GM12878 (cell line): ENCODE results near the gene OR7C2. TPM values are rescaled to one million over a fixed set of nuclear protein-coding genes. Genes with fewer than 3 reads are reported as not detected.

Experiments
- CREB1 ChIP-seq: IDR thresholded peaks from 2 replicates; pipeline ENCODE4 v1.6.1; 2012; ENCODE audit warnings: low read depth, mild to moderate bottlenecking, inconsistent platforms
- IKZF2 ChIP-seq, 2 experiments: fragments of 450-650 bp; IDR thresholded peaks; 2 replicates each; pipeline ENCODE4 v1.6.1; 2017; ENCODE audit warnings: mild to moderate bottlenecking in 2 of 2, moderate library complexity in 2 of 2
- polyA plus RNA-seq, 11 experiments: library from polyadenylated mRNA; depleted of rRNA in 4 of 11; unstranded in 6 of 11; stranded (reverse) in 5 of 11; fragments of >200 nt; fragmentation: Nextera tagmentation in 4 of 11; fragmentation: Illumina TruSeq in 1 of 11; extraction: Ambion mirVana in 4 of 11; extraction: Trizol in 1 of 11; gene quantifications; 1 replicate in 1 of 11; 2 replicates in 10 of 11; pipeline versions ENCODE4 v1.2.1 to v1.2.3, GENCODE V29; 2011 to 2016; ENCODE audit warnings: inconsistent platforms in 2 of 11, missing spikeins in 2 of 11, low read depth in 1 of 11
- total RNA-seq, 4 experiments: library from RNA; depleted of rRNA in 3 of 4; stranded (reverse); fragments of >200 nt in 3 of 4; fragmentation: Illumina TruSeq in 1 of 4; extraction: Trizol in 1 of 4; gene quantifications; 2 replicates each; pipeline versions ENCODE4 v1.2.1 to v1.2.3, GENCODE V29; 2013 to 2021
- TF ChIP-seq, protein P1 (sequence below): IDR thresholded peaks from 2 replicates; pipeline ENCODE4 v1.6.1; 2011; ENCODE audit warnings: low read depth, mild to moderate bottlenecking, low read length, moderate library complexity, borderline replicate concordance; ENCODE audit errors: extremely low read depth

OR7C2 gene
- total and polyA plus RNA-seq, 10 of the 15 experiments (the other 5 are each of a cell fraction or from before 2014, with no cell fraction given), result not detected

DNA sequence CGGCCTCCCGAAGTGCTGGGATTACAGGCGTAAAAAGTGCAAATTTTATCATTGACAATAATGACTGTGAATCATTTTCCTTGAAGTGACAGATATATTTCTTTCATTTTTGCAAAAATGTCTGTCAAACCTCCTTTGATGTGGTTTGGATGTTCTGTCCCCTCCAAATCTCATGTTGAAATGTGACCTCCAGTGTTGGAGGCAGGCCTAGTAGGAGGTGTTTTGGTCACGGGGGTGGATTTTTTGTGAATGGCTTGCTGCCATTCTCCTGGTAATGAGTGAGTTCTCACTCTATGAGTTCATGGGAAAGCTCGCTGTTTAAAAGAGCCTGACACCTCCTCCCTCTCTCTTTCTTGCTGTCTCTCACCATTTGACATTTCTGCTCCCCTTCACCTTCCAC, 43.8 kb downstream of the OR7C2 start (continued):
- no peak for TF ChIP-seq IKZF2 (IDR thresholded peaks at IDR 0.05)
- TF ChIP-seq, protein P1, sequence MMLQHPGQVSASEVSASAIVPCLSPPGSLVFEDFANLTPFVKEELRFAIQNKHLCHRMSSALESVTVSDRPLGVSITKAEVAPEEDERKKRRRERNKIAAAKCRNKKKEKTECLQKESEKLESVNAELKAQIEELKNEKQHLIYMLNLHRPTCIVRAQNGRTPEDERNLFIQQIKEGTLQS, result no peak
- TF ChIP-seq CREB1, result no peak

Other genes with a start within 250 kb of the OR7C2 start
Only the 7 nearest of the 9 such genes appear.
- gene OR7A5, start 106.3 kb upstream of the OR7C2 start, total RNA-seq (2014; rRNA removed), result not detected in 2 replicates
- gene OR7A5, start 106.3 kb upstream of the OR7C2 start, total RNA-seq (2014; rRNA removed; fragmentation: Illumina TruSeq; extraction: Trizol), result not detected in 2 replicates
- not detected in 2 replicates for gene OR7A5, start 106.3 kb upstream of the OR7C2 start, total RNA-seq (2021)
- gene OR7A5, start 106.3 kb upstream of the OR7C2 start, polyA plus RNA-seq (2011; rRNA removed), result not detected in 2 replicates
- not detected in 2 replicates for gene OR7A5, start 106.3 kb upstream of the OR7C2 start, polyA plus RNA-seq (2014; fragmentation: Illumina TruSeq; extraction: Trizol)
- gene OR7A5, start 106.3 kb upstream of the OR7C2 start, polyA plus RNA-seq (2014; fragmentation: Nextera tagmentation; extraction: Ambion mirVana), result not detected
- gene OR7A5, start 106.3 kb upstream of the OR7C2 start, polyA plus RNA-seq (2014; rRNA removed), result not detected in 2 replicates
- not detected for gene OR7A5, start 106.3 kb upstream of the OR7C2 start, polyA plus RNA-seq (2016; fragmentation: Nextera tagmentation; extraction: Ambion mirVana)
- not detected in 2 replicates for gene OR7C1, start 106.3 kb upstream of the OR7C2 start, total RNA-seq (2014; rRNA removed)
- not detected in 2 replicates for gene OR7C1, start 106.3 kb upstream of the OR7C2 start, total RNA-seq (2014; rRNA removed; fragmentation: Illumina TruSeq; extraction: Trizol)
- gene OR7C1, start 106.3 kb upstream of the OR7C2 start, total RNA-seq (2021), result not detected in 2 replicates
- gene OR7C1, start 106.3 kb upstream of the OR7C2 start, polyA plus RNA-seq (2011; rRNA removed), result not detected in 2 replicates
- not detected in 2 replicates for gene OR7C1, start 106.3 kb upstream of the OR7C2 start, polyA plus RNA-seq (2014; fragmentation: Illumina TruSeq; extraction: Trizol)
- gene OR7C1, start 106.3 kb upstream of the OR7C2 start, polyA plus RNA-seq (2014; fragmentation: Nextera tagmentation; extraction: Ambion mirVana), result under 1 TPM; 0.04 to 0.06 TPM
- not detected in 2 replicates for gene OR7C1, start 106.3 kb upstream of the OR7C2 start, polyA plus RNA-seq (2014; rRNA removed)
- gene OR7C1, start 106.3 kb upstream of the OR7C2 start, polyA plus RNA-seq (2016; fragmentation: Nextera tagmentation; extraction: Ambion mirVana), result not detected
- not detected in 2 replicates for gene OR7A10, start 92.6 kb upstream of the OR7C2 start, total RNA-seq (2014; rRNA removed)
- gene OR7A10, start 92.6 kb upstream of the OR7C2 start, total RNA-seq (2014; rRNA removed; fragmentation: Illumina TruSeq; extraction: Trizol), result not detected in 2 replicates
- not detected in 2 replicates for gene OR7A10, start 92.6 kb upstream of the OR7C2 start, total RNA-seq (2021)
- gene OR7A10, start 92.6 kb upstream of the OR7C2 start, polyA plus RNA-seq (2011; rRNA removed), result not detected in 2 replicates
- not detected in 2 replicates for gene OR7A10, start 92.6 kb upstream of the OR7C2 start, polyA plus RNA-seq (2014; fragmentation: Illumina TruSeq; extraction: Trizol)
- gene OR7A10, start 92.6 kb upstream of the OR7C2 start, polyA plus RNA-seq (2014; fragmentation: Nextera tagmentation; extraction: Ambion mirVana), result not detected
- not detected in 2 replicates for gene OR7A10, start 92.6 kb upstream of the OR7C2 start, polyA plus RNA-seq (2014; rRNA removed)
- not detected for gene OR7A10, start 92.6 kb upstream of the OR7C2 start, polyA plus RNA-seq (2016; fragmentation: Nextera tagmentation; extraction: Ambion mirVana)
- gene OR7A17, start 55.4 kb upstream of the OR7C2 start, total RNA-seq (2014; rRNA removed), result not detected in 2 replicates
- gene OR7A17, start 55.4 kb upstream of the OR7C2 start, total RNA-seq (2014; rRNA removed; fragmentation: Illumina TruSeq; extraction: Trizol), result not detected in 2 replicates
- gene OR7A17, start 55.4 kb upstream of the OR7C2 start, total RNA-seq (2021), result not detected in 2 replicates
- gene OR7A17, start 55.4 kb upstream of the OR7C2 start, polyA plus RNA-seq (2011; rRNA removed), result not detected in 2 replicates
- not detected in 2 replicates for gene OR7A17, start 55.4 kb upstream of the OR7C2 start, polyA plus RNA-seq (2014; fragmentation: Illumina TruSeq; extraction: Trizol)
- gene OR7A17, start 55.4 kb upstream of the OR7C2 start, polyA plus RNA-seq (2014; fragmentation: Nextera tagmentation; extraction: Ambion mirVana), result not detected
- not detected in 2 replicates for gene OR7A17, start 55.4 kb upstream of the OR7C2 start, polyA plus RNA-seq (2014; rRNA removed)
- not detected for gene OR7A17, start 55.4 kb upstream of the OR7C2 start, polyA plus RNA-seq (2016; fragmentation: Nextera tagmentation; extraction: Ambion mirVana)
- gene SLC1A6, start 38.4 kb downstream of the OR7C2 start, total RNA-seq (2014; rRNA removed), result not detected in 2 replicates
- not detected in 2 replicates for gene SLC1A6, start 38.4 kb downstream of the OR7C2 start, total RNA-seq (2014; rRNA removed; fragmentation: Illumina TruSeq; extraction: Trizol)
- not detected in 2 replicates for gene SLC1A6, start 38.4 kb downstream of the OR7C2 start, total RNA-seq (2021)
- gene SLC1A6, start 38.4 kb downstream of the OR7C2 start, polyA plus RNA-seq (2011; rRNA removed), result not detected in 2 replicates
- gene SLC1A6, start 38.4 kb downstream of the OR7C2 start, polyA plus RNA-seq (2014; fragmentation: Illumina TruSeq; extraction: Trizol), result not detected in 2 replicates
- not detected for gene SLC1A6, start 38.4 kb downstream of the OR7C2 start, polyA plus RNA-seq (2014; fragmentation: Nextera tagmentation; extraction: Ambion mirVana)
- gene SLC1A6, start 38.4 kb downstream of the OR7C2 start, polyA plus RNA-seq (2014; rRNA removed), result 0.06 TPM in 1 of 2 replicates, not detected in the other
- not detected for gene SLC1A6, start 38.4 kb downstream of the OR7C2 start, polyA plus RNA-seq (2016; fragmentation: Nextera tagmentation; extraction: Ambion mirVana)
- 0.05 and 0.06 TPM in 2 replicates for gene CASP14, start 108.0 kb downstream of the OR7C2 start, total RNA-seq (2014; rRNA removed)
- 0.09 TPM in 2 replicates for gene CASP14, start 108.0 kb downstream of the OR7C2 start, total RNA-seq (2014; rRNA removed; fragmentation: Illumina TruSeq; extraction: Trizol)
- gene CASP14, start 108.0 kb downstream of the OR7C2 start, total RNA-seq (2021), result 0.08 and 0.11 TPM in 2 replicates
- not detected in 2 replicates for gene CASP14, start 108.0 kb downstream of the OR7C2 start, polyA plus RNA-seq (2011; rRNA removed)
- gene CASP14, start 108.0 kb downstream of the OR7C2 start, polyA plus RNA-seq (2014; fragmentation: Illumina TruSeq; extraction: Trizol), result 0.32 and 0.55 TPM in 2 replicates
- gene CASP14, start 108.0 kb downstream of the OR7C2 start, polyA plus RNA-seq (2014; fragmentation: Nextera tagmentation; extraction: Ambion mirVana), result under 1 TPM in 1 of 2 experiments, not detected in 1; 0.16 TPM
- gene CASP14, start 108.0 kb downstream of the OR7C2 start, polyA plus RNA-seq (2014; rRNA removed), result 0.09 and 0.18 TPM in 2 replicates
- gene CASP14, start 108.0 kb downstream of the OR7C2 start, polyA plus RNA-seq (2016; fragmentation: Nextera tagmentation; extraction: Ambion mirVana), result under 1 TPM; 0.16 to 0.40 TPM
- not detected in 2 replicates for gene OR1I1, start 140.7 kb downstream of the OR7C2 start, total RNA-seq (2014; rRNA removed)
- gene OR1I1, start 140.7 kb downstream of the OR7C2 start, total RNA-seq (2014; rRNA removed; fragmentation: Illumina TruSeq; extraction: Trizol), result not detected in 2 replicates
- not detected in 2 replicates for gene OR1I1, start 140.7 kb downstream of the OR7C2 start, total RNA-seq (2021)
- gene OR1I1, start 140.7 kb downstream of the OR7C2 start, polyA plus RNA-seq (2011; rRNA removed), result not detected in 2 replicates
- not detected in 2 replicates for gene OR1I1, start 140.7 kb downstream of the OR7C2 start, polyA plus RNA-seq (2014; fragmentation: Illumina TruSeq; extraction: Trizol)
- not detected for gene OR1I1, start 140.7 kb downstream of the OR7C2 start, polyA plus RNA-seq (2014; fragmentation: Nextera tagmentation; extraction: Ambion mirVana)
- gene OR1I1, start 140.7 kb downstream of the OR7C2 start, polyA plus RNA-seq (2014; rRNA removed), result not detected in 2 replicates
- not detected for gene OR1I1, start 140.7 kb downstream of the OR7C2 start, polyA plus RNA-seq (2016; fragmentation: Nextera tagmentation; extraction: Ambion mirVana)